Ureter (tissue), 1 donor: ENCODE measurements around the gene PSD. TPM values are rescaled to one million over a fixed set of nuclear protein-coding genes. Genes with fewer than 3 reads are reported as not detected.

Experiments
- DNase-seq: peaks from one replicate; pipeline ENCODE4 v3.0.0-alpha.2; 2020; ENCODE audit warnings: low spot score
- total RNA-seq: library from RNA; stranded (reverse); gene quantifications from one replicate; pipeline ENCODE4 v1.2.4, GENCODE V29; 2023
- donor health status: DM: yes; HTN: yes; CAD: no.

Gene PSD
- total RNA-seq, 1 donor from 2014 or later = 5.1 TPM

GRCh38 chr10:102389894-102390293 is 28.7 kb downstream of the PSD start:
- no peak for DNase-seq

GRCh38 chr10:102384606-102385429 is 33.8 kb downstream of the PSD start:
- DNase-seq = no peak

- DNase-seq = no peak
Observed at GRCh38 chr10:102384053-102384452, 34.5 kb downstream of the PSD start.

- no peak for DNase-seq
Observed at GRCh38 chr10:102382871-102383270, 35.7 kb downstream of the PSD start.

- no peak for DNase-seq
Observed at GRCh38 chr10:102381983-102382382, 36.6 kb downstream of the PSD start.

- DNase-seq = no peak
Observed at GRCh38 chr10:102379383-102379782, 39.2 kb downstream of the PSD start.

GRCh38 chr10:102376901-102377300 is 41.7 kb downstream of the PSD start:
- no peak for DNase-seq

GRCh38 chr10:102375867-102376266 is 42.7 kb downstream of the PSD start:
- no peak for DNase-seq

- DNase-seq = no peak
Observed at GRCh38 chr10:102375250-102375649, 43.3 kb downstream of the PSD start.

DNA sequence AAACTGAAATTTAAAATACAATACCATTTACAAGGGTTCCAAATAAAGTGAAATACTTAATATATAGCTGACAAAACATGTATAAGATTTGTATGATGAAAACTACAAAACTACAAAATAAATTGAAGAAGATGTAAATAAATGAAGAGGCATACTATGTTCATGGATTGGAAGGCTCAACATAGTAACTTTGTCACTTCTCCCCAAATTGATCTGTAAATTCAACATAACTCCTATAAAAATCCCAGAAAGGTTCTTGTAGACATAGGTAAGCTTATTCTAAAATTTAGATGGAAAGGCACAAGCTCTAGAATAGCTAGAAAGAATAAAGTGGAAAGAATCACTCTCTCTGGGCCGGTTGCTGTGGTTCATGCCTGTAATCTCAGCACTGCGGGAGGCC is 47.3 kb downstream of the PSD start:
- no peak for DNase-seq

- DNase-seq = no peak
Observed at GRCh38 chr10:102368077-102368476, 50.5 kb downstream of the PSD start.

- no peak for DNase-seq
Observed at GRCh38 chr10:102367441-102367840, 51.1 kb downstream of the PSD start.

DNA sequence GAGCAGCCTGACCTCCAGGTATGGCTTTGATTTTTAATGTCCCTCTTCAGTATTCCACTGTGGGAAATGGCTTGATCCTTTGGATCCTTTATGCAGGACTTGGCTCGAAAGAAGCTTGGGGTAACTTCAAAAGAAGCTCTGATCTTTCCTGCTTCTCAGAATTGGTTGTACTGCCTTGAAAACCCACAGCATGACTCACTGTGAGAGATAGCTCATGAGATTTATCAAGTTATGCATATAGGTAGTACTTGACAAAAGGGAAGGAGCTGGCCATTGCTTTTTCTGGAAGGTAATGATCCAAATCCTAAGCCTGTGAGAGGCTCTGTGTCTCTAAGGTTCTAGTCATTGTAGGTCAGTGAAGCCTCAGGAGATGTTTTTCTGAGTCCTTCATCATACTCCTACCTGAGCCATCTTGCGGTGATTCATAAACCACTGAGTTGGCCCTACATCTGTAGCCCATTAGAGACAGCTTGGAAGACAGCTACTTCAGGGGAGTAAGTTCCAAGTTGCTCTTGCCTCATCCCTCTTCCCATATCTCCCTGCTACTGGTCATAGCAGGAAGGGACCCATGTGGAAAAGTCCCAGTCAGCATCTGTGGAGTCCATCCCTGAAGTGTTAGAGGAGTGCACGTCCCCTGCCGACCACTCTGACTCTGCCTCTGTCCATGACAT is 59.7 kb downstream of the PSD start:
- no peak for DNase-seq

GRCh38 chr10:102354451-102354850 is 64.1 kb downstream of the PSD start:
- DNase-seq = no peak

Other genes starting within 250 kb of the PSD start
- 0.47 TPM for gene ELOVL3, start 192.5 kb downstream of the PSD start, total RNA-seq
- not detected for gene PITX3, start 177.3 kb downstream of the PSD start, total RNA-seq
- gene GBF1, start 173.3 kb downstream of the PSD start, total RNA-seq = 64.4 TPM
- 33.0 TPM for gene NFKB2, start 23.1 kb downstream of the PSD start, total RNA-seq
- gene FBXL15, start 2.1 kb upstream of the PSD start, total RNA-seq = 8.7 TPM
- gene CUEDC2, start 13.8 kb upstream of the PSD start, total RNA-seq = 51.9 TPM
- gene C10orf95, start 32.8 kb upstream of the PSD start, total RNA-seq = 1.5 TPM
- 87.1 TPM for gene ACTR1A, start 83.9 kb upstream of the PSD start, total RNA-seq
- 25.5 TPM for gene SUFU, start 85.2 kb upstream of the PSD start, total RNA-seq
- gene TRIM8, start 225.7 kb upstream of the PSD start, total RNA-seq = 137 TPM